Liver (tissue), 9 donors: ENCODE measurements around the gene ZBTB7B. TPM values are rescaled to one million over a fixed set of nuclear protein-coding genes. Genes with fewer than 3 reads are reported as not detected.

Experiments used
- DNase-seq: peaks from one replicate; pipeline ENCODE4 v3.0.0-alpha.2; 2017; ENCODE audit warnings: low spot score
- H3K27ac ChIP-seq, 2 donors: one replicate each; pipeline ENCODE4 v1.7.0; 2013; ENCODE audit warnings: inconsistent platforms in 2 of 2, low read length in 2 of 2, control low read depth in 1 of 2, low read depth in 1 of 2, mild to moderate bottlenecking in 1 of 2
- H3K27me3 ChIP-seq, 4 donors: one replicate each; pipeline versions ENCODE4 v1.6.1 to v1.7.0; 2013; ENCODE audit warnings: low read length in 3 of 4, inconsistent platforms in 1 of 4, mild to moderate bottlenecking in 1 of 4, moderate library complexity in 1 of 4; ENCODE audit not compliant: control insufficient read depth in 4 of 4, insufficient read depth in 4 of 4
- H3K36me3 ChIP-seq, 4 donors: one replicate each; pipeline versions ENCODE4 v1.6.1 to v1.7.0; 2013; ENCODE audit warnings: low read length in 3 of 4, mild to moderate bottlenecking in 3 of 4, low read depth in 1 of 4, moderate library complexity in 1 of 4; ENCODE audit not compliant: control insufficient read depth in 4 of 4, insufficient read depth in 3 of 4
- H3K4me1 ChIP-seq, 4 donors: one replicate each; pipeline versions ENCODE4 v1.6.1 to v1.7.0; 2013; ENCODE audit warnings: low read length in 3 of 4, mild to moderate bottlenecking in 3 of 4, moderate library complexity in 1 of 4; ENCODE audit not compliant: control insufficient read depth in 4 of 4, insufficient read depth in 4 of 4
- H3K4me3 ChIP-seq, 3 donors: one replicate each; pipeline versions ENCODE4 v1.6.1 to v1.7.0; 2013; ENCODE audit warnings: low read length in 3 of 3, control low read depth in 1 of 3, low read depth in 1 of 3, mild to moderate bottlenecking in 1 of 3
- H3K9ac ChIP-seq, 2 donors: one replicate each; pipeline ENCODE4 v1.7.0; 2013; ENCODE audit warnings: low read length in 2 of 2, mild to moderate bottlenecking in 2 of 2, moderate library complexity in 2 of 2, control low read depth in 1 of 2, low read depth in 1 of 2
- H3K9me3 ChIP-seq, 4 donors: one replicate each; pipeline versions ENCODE4 v1.6.1 to v1.7.0; 2013; ENCODE audit warnings: low read length in 3 of 4; ENCODE audit not compliant: control insufficient read depth in 4 of 4
- EGR1 ChIP-seq, 2 donors: IDR thresholded peaks; 2 replicates each; pipeline ENCODE4 v1.6.1; 2016 to 2018; ENCODE audit warnings: antibody characterized with exemption in 2 of 2, low read depth in 2 of 2
- FOXA2 ChIP-seq: IDR thresholded peaks from 2 replicates; pipeline ENCODE4 v1.6.1; 2016; ENCODE audit warnings: antibody characterized with exemption
- GABPA ChIP-seq, 2 donors: IDR thresholded peaks in 1 of 2; conservative IDR thresholded peaks in 1 of 2; 2 replicates each; pipeline ENCODE4 v1.6.1; 2016; ENCODE audit warnings: antibody characterized with exemption in 2 of 2, mild to moderate bottlenecking in 1 of 2, moderate library complexity in 1 of 2
- HNF4A ChIP-seq, 2 donors: conservative IDR thresholded peaks; 2 replicates each; pipeline ENCODE4 v1.6.1; 2016; ENCODE audit warnings: antibody characterized with exemption in 2 of 2, mild to moderate bottlenecking in 2 of 2
- HNF4G ChIP-seq: IDR thresholded peaks from 2 replicates; pipeline ENCODE4 v1.6.1; 2016; ENCODE audit warnings: antibody characterized with exemption
- JUND ChIP-seq, 2 donors: IDR thresholded peaks; 2 replicates each; pipeline ENCODE4 v1.6.1; 2016; ENCODE audit warnings: antibody characterized with exemption in 2 of 2
- NR2F2 ChIP-seq: IDR thresholded peaks from 2 replicates; pipeline ENCODE4 v1.6.1; 2016; ENCODE audit warnings: antibody characterized with exemption
- RXRA ChIP-seq, 2 donors: IDR thresholded peaks; 2 replicates each; pipeline ENCODE4 v1.6.1; 2017 to 2018; ENCODE audit warnings: antibody characterized with exemption in 2 of 2, mild to moderate bottlenecking in 1 of 2
- SP1 ChIP-seq: IDR thresholded peaks from 2 replicates; pipeline ENCODE4 v1.6.1; 2018; ENCODE audit warnings: antibody characterized with exemption, mild to moderate bottlenecking
- TAF1 ChIP-seq: conservative IDR thresholded peaks from 2 replicates; pipeline ENCODE4 v1.6.1; 2016; ENCODE audit warnings: antibody characterized with exemption, mild to moderate bottlenecking
- WGBS: extraction: QIAGEN DNeasy Blood & Tissue Kit; methylation state at CpG from one replicate; pipeline ENCODE4 v1.1.7; 2013; 5-methylcytosine and 5-hydroxymethylcytosine counted together
- polyA plus RNA-seq, 2 donors: library from polyadenylated mRNA; stranded (reverse) in 1 of 2; unstranded in 1 of 2; fragments of 200-250 nt in 1 of 2; fragments of >200 nt in 1 of 2; fragmentation: Nextera tagmentation in 1 of 2; extraction: Ambion mirVana in 1 of 2; gene quantifications; one replicate each; pipeline versions ENCODE4 v1.2.1 to v1.2.3, GENCODE V29; 2013 to 2015
- total RNA-seq, 2 donors: library from RNA; depleted of rRNA; stranded (reverse); fragments of >200 nt; gene quantifications; one replicate each; pipeline ENCODE4 v1.2.3, GENCODE V29; 2014
- TF ChIP-seq, protein P1 (sequence below): fragments of 150-350 bp; IDR thresholded peaks from 2 replicates; pipeline ENCODE4 v1.5.1; 2017; ENCODE audit warnings: improper control_type of control experiment, low read depth, low read length; ENCODE audit not compliant: missing input control
- TF ChIP-seq, protein P2 (sequence below): IDR thresholded peaks from 2 replicates; pipeline ENCODE4 v1.6.1; 2016; ENCODE audit warnings: antibody characterized with exemption
- TF ChIP-seq, protein P3 (sequence below): IDR thresholded peaks from 2 replicates; pipeline ENCODE4 v1.6.1; 2016; ENCODE audit warnings: antibody characterized with exemption
- donor health status: healthy.
- donor health status: healthy.
- donor health status: healthy.
- donor health status: healthy.
- donor health status: healthy.

Gene ZBTB7B
- total and polyA plus RNA-seq, 4 donors, result 7.0 to 50.2 (median 21.1) TPM

DNA sequence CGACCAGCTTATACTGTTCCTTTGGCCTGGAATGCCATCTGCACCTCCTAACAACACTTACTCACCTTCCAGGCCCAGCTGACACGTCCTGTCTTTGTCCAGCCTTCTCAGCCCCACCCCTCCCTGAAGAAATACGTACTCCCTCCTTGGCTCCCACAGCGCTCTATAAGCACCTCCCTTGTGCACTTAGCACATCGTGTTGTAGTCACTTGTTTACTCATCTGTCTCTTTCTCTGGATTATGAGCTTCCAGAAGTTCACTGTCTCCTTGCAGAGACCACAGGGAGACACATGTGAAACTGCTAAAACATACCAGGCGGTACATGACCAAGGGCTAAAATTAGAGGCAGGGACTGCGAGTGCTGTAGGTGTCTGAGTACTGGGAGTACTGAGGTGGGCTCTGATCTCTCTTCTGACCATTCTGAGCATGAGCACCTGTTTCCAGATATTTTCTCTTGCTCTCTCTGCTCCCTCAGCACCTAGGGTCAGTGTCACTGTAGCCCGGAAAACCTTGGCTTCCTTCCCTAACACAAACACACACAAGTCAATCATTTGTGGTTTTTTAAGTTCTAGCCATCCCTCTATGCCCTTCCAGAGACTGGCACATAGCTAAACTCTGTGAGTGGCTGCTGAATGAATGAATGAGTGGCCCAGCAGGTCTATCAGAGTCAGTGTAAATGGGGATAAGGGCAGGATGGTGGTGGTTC is 36.2 kb downstream of the ZBTB7B start:
- peak; percentile 27 for TF ChIP-seq SP1
- TF ChIP-seq, protein P1, sequence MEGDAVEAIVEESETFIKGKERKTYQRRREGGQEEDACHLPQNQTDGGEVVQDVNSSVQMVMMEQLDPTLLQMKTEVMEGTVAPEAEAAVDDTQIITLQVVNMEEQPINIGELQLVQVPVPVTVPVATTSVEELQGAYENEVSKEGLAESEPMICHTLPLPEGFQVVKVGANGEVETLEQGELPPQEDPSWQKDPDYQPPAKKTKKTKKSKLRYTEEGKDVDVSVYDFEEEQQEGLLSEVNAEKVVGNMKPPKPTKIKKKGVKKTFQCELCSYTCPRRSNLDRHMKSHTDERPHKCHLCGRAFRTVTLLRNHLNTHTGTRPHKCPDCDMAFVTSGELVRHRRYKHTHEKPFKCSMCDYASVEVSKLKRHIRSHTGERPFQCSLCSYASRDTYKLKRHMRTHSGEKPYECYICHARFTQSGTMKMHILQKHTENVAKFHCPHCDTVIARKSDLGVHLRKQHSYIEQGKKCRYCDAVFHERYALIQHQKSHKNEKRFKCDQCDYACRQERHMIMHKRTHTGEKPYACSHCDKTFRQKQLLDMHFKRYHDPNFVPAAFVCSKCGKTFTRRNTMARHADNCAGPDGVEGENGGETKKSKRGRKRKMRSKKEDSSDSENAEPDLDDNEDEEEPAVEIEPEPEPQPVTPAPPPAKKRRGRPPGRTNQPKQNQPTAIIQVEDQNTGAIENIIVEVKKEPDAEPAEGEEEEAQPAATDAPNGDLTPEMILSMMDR, result no peak
- no peak for TF ChIP-seq JUND (IDR thresholded peaks at IDR 0.05)
- no peak for TF ChIP-seq HNF4G
- no peak for TF ChIP-seq TAF1
- TF ChIP-seq, protein P2, sequence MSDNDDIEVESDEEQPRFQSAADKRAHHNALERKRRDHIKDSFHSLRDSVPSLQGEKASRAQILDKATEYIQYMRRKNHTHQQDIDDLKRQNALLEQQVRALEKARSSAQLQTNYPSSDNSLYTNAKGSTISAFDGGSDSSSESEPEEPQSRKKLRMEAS, result no peak
- no peak for TF ChIP-seq FOXA2
- no peak for TF ChIP-seq EGR1 (IDR thresholded peaks at IDR 0.05; ENCODE audit: low read depth in 2 of 2)
- TF ChIP-seq HNF4A (conservative IDR thresholded peaks at IDR 0.05), result peak in 1 of 2 donors; percentile 21
- TF ChIP-seq, protein P3, sequence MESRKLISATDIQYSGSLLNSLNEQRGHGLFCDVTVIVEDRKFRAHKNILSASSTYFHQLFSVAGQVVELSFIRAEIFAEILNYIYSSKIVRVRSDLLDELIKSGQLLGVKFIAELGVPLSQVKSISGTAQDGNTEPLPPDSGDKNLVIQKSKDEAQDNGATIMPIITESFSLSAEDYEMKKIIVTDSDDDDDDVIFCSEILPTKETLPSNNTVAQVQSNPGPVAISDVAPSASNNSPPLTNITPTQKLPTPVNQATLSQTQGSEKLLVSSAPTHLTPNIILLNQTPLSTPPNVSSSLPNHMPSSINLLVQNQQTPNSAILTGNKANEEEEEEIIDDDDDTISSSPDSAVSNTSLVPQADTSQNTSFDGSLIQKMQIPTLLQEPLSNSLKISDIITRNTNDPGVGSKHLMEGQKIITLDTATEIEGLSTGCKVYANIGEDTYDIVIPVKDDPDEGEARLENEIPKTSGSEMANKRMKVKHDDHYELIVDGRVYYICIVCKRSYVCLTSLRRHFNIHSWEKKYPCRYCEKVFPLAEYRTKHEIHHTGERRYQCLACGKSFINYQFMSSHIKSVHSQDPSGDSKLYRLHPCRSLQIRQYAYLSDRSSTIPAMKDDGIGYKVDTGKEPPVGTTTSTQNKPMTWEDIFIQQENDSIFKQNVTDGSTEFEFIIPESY, result no peak
- no peak for TF ChIP-seq NR2F2
- no peak for TF ChIP-seq GABPA (IDR thresholded peaks at IDR 0.05 in 1 of 2, conservative IDR thresholded peaks at IDR 0.05 in 1 of 2)
- TF ChIP-seq RXRA (IDR thresholded peaks at IDR 0.05), result peak in 1 of 2 donors; percentile 8

DNA sequence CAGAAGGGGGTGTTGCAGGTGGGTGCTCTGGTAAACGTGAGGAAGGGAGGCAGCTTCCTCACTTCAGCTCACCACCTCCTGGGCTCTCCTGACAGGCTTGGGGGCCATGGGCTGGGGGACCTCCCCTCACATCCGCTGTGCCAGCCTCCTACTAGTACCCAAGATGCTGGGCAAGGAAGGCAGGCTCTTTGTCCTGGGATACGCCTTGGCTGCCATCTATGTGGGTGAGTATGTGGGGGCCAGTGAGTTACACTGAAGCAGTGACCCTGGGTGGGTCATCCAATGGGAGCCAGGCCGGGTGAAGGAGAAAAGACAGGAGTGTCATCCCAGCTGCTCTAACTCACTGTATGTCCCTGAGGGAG is 36.7 kb downstream of the ZBTB7B start:
- H3K27me3 ChIP-seq, result no peaks in the 10 kb centered on the region
- 81% methylated on average over 4 of the region's 4 CpGs for WGBS
- no peak for DNase-seq
- no peaks in the 10 kb centered on the region for H3K36me3 ChIP-seq
- peaks cover 8 to 32% (median 22%) of the 10 kb centered on the region in 4 donors for H3K4me1 ChIP-seq
- TF ChIP-seq JUND (IDR thresholded peaks at IDR 0.05), result no peak
- H3K9ac ChIP-seq, result no peak overlapping the region
- peak overlapping the region in 1 of 2 donors; percentile 38 for H3K27ac ChIP-seq
- no peaks in the 10 kb centered on the region for H3K9me3 ChIP-seq
- H3K4me3 ChIP-seq, result no peak overlapping the region

More for the DNA sequence above, 36.2 kb downstream of the ZBTB7B start:
- no peaks in the 10 kb centered on the region for H3K36me3 ChIP-seq
- DNase-seq, result no peak
- no peaks in the 10 kb centered on the region for H3K27me3 ChIP-seq
- H3K4me1 ChIP-seq, result peaks cover 6 to 26% (median 17%) of the 10 kb centered on the region in 4 donors
- 47% methylated on average over 8 of the region's 8 CpGs for WGBS
- H3K9me3 ChIP-seq, result no peaks in the 10 kb centered on the region
- H3K9ac ChIP-seq, result no peak overlapping the region
- H3K27ac ChIP-seq, result peak overlapping the region in 1 of 2 donors; percentile 38
- no peak overlapping the region for H3K4me3 ChIP-seq
